NCI-H510A (cell line): ENCODE measurements around the gene CPEB2.

Source experiments
- DNase-seq: peaks from one replicate; lab custom pipeline; 2025; lab: John Stamatoyannopoulos, UW

CPEB2 gene

DNA sequence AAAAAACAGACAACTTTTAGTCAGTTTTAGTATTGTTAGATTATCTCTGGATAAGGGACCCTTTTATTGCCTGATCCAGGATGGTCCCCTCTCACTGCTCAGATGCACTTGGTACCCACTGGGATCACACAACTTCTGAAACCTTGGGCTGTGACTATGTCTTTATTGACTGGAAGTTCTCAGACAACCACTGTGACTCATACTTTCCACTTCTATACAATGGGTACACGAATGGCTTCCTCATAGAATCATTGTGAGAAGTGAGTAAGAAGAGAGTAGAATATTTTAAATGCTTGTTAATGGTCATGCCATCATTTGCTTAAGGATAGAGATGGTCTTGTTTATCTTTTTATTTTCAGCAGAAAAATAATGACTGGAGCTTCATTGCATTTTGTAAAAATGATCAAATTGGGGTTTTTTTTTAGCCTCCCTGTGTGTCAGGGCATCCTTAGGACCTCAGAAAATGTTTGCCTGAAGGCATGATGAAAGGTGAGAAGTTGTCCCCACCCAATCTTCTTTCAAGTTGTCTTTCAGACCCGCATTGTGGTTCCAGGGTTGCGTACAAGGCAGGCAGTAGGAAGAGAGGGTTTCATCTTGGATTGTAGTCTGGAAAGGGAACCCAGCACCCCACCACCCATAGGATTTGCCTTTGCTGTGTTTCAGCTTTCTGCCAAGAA is 115.1 kb downstream of the CPEB2 start:
- DNase-seq = no peak

DNA sequence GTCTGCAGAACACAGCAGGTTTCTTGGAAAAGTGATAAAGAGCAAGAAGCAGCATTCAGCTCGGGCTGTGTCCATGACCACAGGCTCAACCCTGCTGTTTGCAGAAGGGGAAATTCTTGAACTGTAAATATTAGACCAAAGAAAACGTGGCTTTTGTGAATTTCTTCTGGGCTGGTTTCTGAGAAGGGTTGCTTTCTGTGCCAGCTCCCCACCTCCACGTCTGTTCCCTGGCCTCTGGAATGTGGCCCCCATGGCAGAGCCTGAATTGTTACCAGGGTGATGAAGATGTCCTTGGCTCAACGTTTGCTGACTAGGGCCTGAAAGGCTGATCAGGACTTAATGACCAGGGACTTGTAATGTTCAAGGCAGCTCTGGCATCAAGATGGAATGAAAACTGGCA is 116.0 kb downstream of the CPEB2 start:
- DNase-seq = no peak
